ENCODE measurements around the gene CUL4A. TPM values are rescaled to one million over a fixed set of nuclear protein-coding genes. Genes with fewer than 3 reads are reported as not detected.

CUL4A gene
- total RNA-seq, 1 experiment from 2014 or later: 91.0 TPM

DNA sequence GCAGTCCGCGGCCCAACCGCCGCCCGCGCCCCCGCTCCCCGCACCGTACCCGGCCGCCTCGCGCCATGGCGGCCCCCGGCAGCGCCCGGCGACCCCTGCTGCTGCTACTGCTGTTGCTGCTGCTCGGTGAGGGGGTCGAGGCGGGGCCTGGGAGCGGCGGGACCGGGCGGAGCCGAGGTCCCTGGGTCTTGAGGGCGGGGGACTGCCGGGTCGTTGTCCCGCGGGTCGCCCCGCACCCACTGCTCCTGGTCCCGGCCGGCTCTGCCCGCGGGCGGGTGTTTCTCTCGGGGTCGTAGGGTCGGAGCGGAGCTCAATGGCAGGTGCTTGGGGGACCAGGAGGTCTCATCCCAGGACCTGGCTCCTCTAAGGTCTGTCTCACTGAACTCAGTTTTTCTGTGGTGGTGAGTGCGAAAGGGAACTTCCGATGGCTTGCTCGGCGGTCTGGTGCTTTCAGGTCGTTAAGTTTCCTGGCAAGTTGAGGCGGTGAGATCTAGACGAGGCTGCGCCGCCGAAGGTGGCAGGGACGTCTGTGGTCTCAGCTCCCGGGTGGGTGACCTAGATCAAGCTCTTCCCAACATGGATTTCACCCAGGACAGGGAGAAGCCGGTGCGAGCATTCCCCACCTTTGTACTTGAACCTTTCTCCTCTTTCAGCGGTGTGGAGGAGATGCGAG lies 88.1 kb downstream of the CUL4A start:
- Histone ChIP-seq H2AFZ (peak overlapping the region; percentile 93), H3F3A (ENCODE audit: insufficient read depth, low read depth) (peaks cover 25% of the 10 kb centered on the region), H4K20me1 (ENCODE audit: insufficient read depth) (peaks cover 36% of the 10 kb centered on the region), H3K79me2 (ENCODE audit: low read depth) (peaks cover 56% of the 10 kb centered on the region), H3K4me1 (replicated peaks; ENCODE audit: insufficient read depth) (peaks cover 19% of the 10 kb centered on the region), H3K27me3 (ENCODE audit: insufficient read depth, low read depth) (no peaks in the 10 kb centered on the region), H3K36me3 (ENCODE audit: low read depth) (no peaks in the 10 kb centered on the region), H3K4me2 (peak overlapping the region; percentile 91), H3K9me3 (ENCODE audit: insufficient read depth, low read depth) (no peaks in the 10 kb centered on the region), H3K9me2 (ENCODE audit: insufficient read depth) (no peaks in the 10 kb centered on the region), H3K27ac (peak overlapping the region; percentile 48; the same call in 1 of the 2 replicates), H3K4me3 (peak overlapping the region; percentile 78)
- ChIA-PET CTCF (no interaction called here), POLR2A (ENCODE audit: unreplicated experiment) (no interaction called here)
- intact Hi-C loops (cut with micrococcal nuclease; ENCODE audit: unreplicated experiment): loop anchor here (10.0 kb wide), 1 partner anchor 147 kb away; no protein-coding TSS in a partner anchor
- BruUV-seq (replicated peaks): no TSS peak
- no peak for TF ChIP-seq EZH2 (IDR thresholded peaks at IDR 0.05; ENCODE audit: low read depth)
- TF ChIP-seq, protein P1, sequence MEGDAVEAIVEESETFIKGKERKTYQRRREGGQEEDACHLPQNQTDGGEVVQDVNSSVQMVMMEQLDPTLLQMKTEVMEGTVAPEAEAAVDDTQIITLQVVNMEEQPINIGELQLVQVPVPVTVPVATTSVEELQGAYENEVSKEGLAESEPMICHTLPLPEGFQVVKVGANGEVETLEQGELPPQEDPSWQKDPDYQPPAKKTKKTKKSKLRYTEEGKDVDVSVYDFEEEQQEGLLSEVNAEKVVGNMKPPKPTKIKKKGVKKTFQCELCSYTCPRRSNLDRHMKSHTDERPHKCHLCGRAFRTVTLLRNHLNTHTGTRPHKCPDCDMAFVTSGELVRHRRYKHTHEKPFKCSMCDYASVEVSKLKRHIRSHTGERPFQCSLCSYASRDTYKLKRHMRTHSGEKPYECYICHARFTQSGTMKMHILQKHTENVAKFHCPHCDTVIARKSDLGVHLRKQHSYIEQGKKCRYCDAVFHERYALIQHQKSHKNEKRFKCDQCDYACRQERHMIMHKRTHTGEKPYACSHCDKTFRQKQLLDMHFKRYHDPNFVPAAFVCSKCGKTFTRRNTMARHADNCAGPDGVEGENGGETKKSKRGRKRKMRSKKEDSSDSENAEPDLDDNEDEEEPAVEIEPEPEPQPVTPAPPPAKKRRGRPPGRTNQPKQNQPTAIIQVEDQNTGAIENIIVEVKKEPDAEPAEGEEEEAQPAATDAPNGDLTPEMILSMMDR (conservative IDR thresholded peaks at IDR 0.05): no peak
- peak in 1 of 2 experiments; percentile 45 for DNase-seq

- POLR2A ChIA-PET (ENCODE audit: unreplicated experiment): interaction anchor here (0.6 kb wide), 1 partner anchor 150 kb away, joined by 31 read pairs; no protein-coding TSS in a partner anchor
- intact Hi-C loops (cut with micrococcal nuclease; ENCODE audit: unreplicated experiment): loop anchor here (10.0 kb wide), 1 partner anchor 147 kb away; no protein-coding TSS in a partner anchor
- H3K36me3 ChIP-seq (ENCODE audit: low read depth): no peaks in the 10 kb centered on the region
Measured at GRCh38 chr13:113298043-113298945, 88.9 kb downstream of the CUL4A start.

GRCh38 chr13:113299951-113300350 lies 90.5 kb downstream of the CUL4A start:
- no peak overlapping the region for H2AFZ ChIP-seq
- no peak overlapping the region for H3K4me3 ChIP-seq
- H3K9me2 ChIP-seq (ENCODE audit: insufficient read depth): no peaks in the 10 kb centered on the region
- peaks cover 80% of the 10 kb centered on the region for H3K79me2 ChIP-seq (ENCODE audit: low read depth)
- peaks cover 30% of the 10 kb centered on the region for H3F3A ChIP-seq (ENCODE audit: insufficient read depth, low read depth)
- intact Hi-C loops (cut with micrococcal nuclease; ENCODE audit: unreplicated experiment): loop anchor here (10.0 kb wide), 1 partner anchor 145 kb away; no protein-coding TSS in a partner anchor
- H3K36me3 ChIP-seq (ENCODE audit: low read depth): no peaks in the 10 kb centered on the region
- DNase-seq: no peak
- POLR2A ChIA-PET (ENCODE audit: unreplicated experiment): no interaction called here
- H3K27ac ChIP-seq: no peak overlapping the region
- no peak overlapping the region for H3K4me2 ChIP-seq
- TF ChIP-seq, protein P1 (conservative IDR thresholded peaks at IDR 0.05): no peak
- no peak for TF ChIP-seq EZH2 (IDR thresholded peaks at IDR 0.05; ENCODE audit: low read depth)
- H3K4me1 ChIP-seq (replicated peaks; ENCODE audit: insufficient read depth): peaks cover 20% of the 10 kb centered on the region
- BruUV-seq (replicated peaks): no TSS peak
- no peaks in the 10 kb centered on the region for H3K27me3 ChIP-seq (ENCODE audit: insufficient read depth, low read depth)
- CTCF ChIA-PET: no interaction called here
- peaks cover 60% of the 10 kb centered on the region for H4K20me1 ChIP-seq (ENCODE audit: insufficient read depth)
- no peaks in the 10 kb centered on the region for H3K9me3 ChIP-seq (ENCODE audit: insufficient read depth, low read depth)

More at GRCh38 chr13:113298043-113298945, 88.9 kb downstream of the CUL4A start:
- Histone ChIP-seq H3K4me1 (replicated peaks; ENCODE audit: insufficient read depth) (peaks cover 17% of the 10 kb centered on the region), H3K27me3 (ENCODE audit: insufficient read depth, low read depth) (no peaks in the 10 kb centered on the region), H4K20me1 (ENCODE audit: insufficient read depth) (peaks cover 44% of the 10 kb centered on the region), H3K79me2 (ENCODE audit: low read depth) (peaks cover 63% of the 10 kb centered on the region), H3K9me3 (ENCODE audit: insufficient read depth, low read depth) (no peaks in the 10 kb centered on the region), H2AFZ (peak overlapping the region; percentile 93), H3K4me3 (peak overlapping the region; percentile 78), H3K4me2 (peak overlapping the region; percentile 91), H3K9me2 (ENCODE audit: insufficient read depth) (no peaks in the 10 kb centered on the region), H3F3A (ENCODE audit: insufficient read depth, low read depth) (peaks cover 25% of the 10 kb centered on the region), H3K27ac (peak overlapping the region; percentile 48; the same call in 1 of the 2 replicates)
- TF ChIP-seq, protein P1 (conservative IDR thresholded peaks at IDR 0.05): no peak
- TF ChIP-seq EZH2 (IDR thresholded peaks at IDR 0.05; ENCODE audit: low read depth): no peak
- DNase-seq: peak in 1 of 2 experiments; percentile 7
- TSS peak; percentile 53 for BruUV-seq (replicated peaks)
- CTCF ChIA-PET: interaction anchor here (0.6 kb wide), 2 partner anchors 52 to 331 kb away, joined by 3 to 11 read pairs; no protein-coding TSS in a partner anchor
